ENCODE measurements around the gene MED23.

Gene MED23

GRCh38 chr6:131641554-131641953 lies 13.5 kb upstream of the MED23 start:
- DNase-seq = no peak

GRCh38 chr6:131640576-131640975 lies 12.5 kb upstream of the MED23 start:
- DNase-seq = no peak

- no peak for DNase-seq
Measured at GRCh38 chr6:131640100-131640499, 12.1 kb upstream of the MED23 start.

GRCh38 chr6:131638013-131638412 lies 10.0 kb upstream of the MED23 start:
- no peak for DNase-seq

GRCh38 chr6:131636880-131637792 lies 9.1 kb upstream of the MED23 start, which contains the start of gene ENPP3:
Gene ENPP3, plus strand, starts transcription at chr6:131637302. Its CDS starts 83 bp downstream, at chr6:131637385.
- DNase-seq = no peak

GRCh38 chr6:131635384-131636340 lies 7.6 kb upstream of the MED23 start:
- DNase-seq = no peak

GRCh38 chr6:131631625-131632289 lies 3.7 kb upstream of the MED23 start:
- DNase-seq = no peak

GRCh38 chr6:131629651-131630050 lies 1.6 kb upstream of the MED23 start:
- no peak for DNase-seq

- peak in 1 of 14 donors; percentile 27 for DNase-seq
Measured at GRCh38 chr6:131628726-131629125, 684 bp upstream of the MED23 start.

- no peak for DNase-seq
Measured at GRCh38 chr6:131615275-131615674, 12.8 kb downstream of the MED23 start.

- DNase-seq = no peak
Measured at GRCh38 chr6:131613296-131613925, 14.6 kb downstream of the MED23 start.

GRCh38 chr6:131602781-131603312 lies 25.2 kb downstream of the MED23 start:
- no peak for DNase-seq

GRCh38 chr6:131600716-131601115 lies 27.3 kb downstream of the MED23 start:
- DNase-seq = no peak

- no peak for DNase-seq
Measured at GRCh38 chr6:131597446-131597845, 30.6 kb downstream of the MED23 start.

GRCh38 chr6:131594074-131594473 lies 34.0 kb downstream of the MED23 start:
- DNase-seq = no peak

GRCh38 chr6:131592935-131593334 lies 35.1 kb downstream of the MED23 start:
- no peak for DNase-seq

GRCh38 chr6:131588643-131589042 lies 39.4 kb downstream of the MED23 start:
- no peak for DNase-seq

GRCh38 chr6:131587909-131588308 lies 40.1 kb downstream of the MED23 start:
- DNase-seq = no peak

- peak in 1 of 14 donors; percentile 12 for DNase-seq
Measured at GRCh38 chr6:131586543-131586942, 41.5 kb downstream of the MED23 start.

- DNase-seq = no peak
Measured at GRCh38 chr6:131581523-131581922, 46.5 kb downstream of the MED23 start.

GRCh38 chr6:131575834-131576478 lies 52.1 kb downstream of the MED23 start:
- DNase-seq = no peak
